Right ventricle myocardium superior (tissue), 1 donor: Measurements from ENCODE around the gene PI3. TPM values are rescaled to one million over a fixed set of nuclear protein-coding genes. Genes with fewer than 3 reads are reported as not detected.

Experiments used
- total RNA-seq: library from RNA; stranded (reverse); fragmentation: NEBNext Ultra II Directional; extraction: Animal tissue kit (Norgen Biotek cat#: 25700); gene quantifications from one replicate; pipeline ENCODE4 v1.2.1, GENCODE V29; 2021
- donor health status: DM: no; HTN: yes; CAD: no; lungs with severe emphysema.

PI3 gene
- total RNA-seq, 1 donor from 2014 or later, result not detected

Other genes with a start within 250 kb of the PI3 start
- 9.3 TPM for gene TOMM34, start 214.5 kb upstream of the PI3 start, total RNA-seq
- 8.9 TPM for gene STK4, start 208.4 kb upstream of the PI3 start, total RNA-seq
- gene KCNS1, start 73.8 kb upstream of the PI3 start, total RNA-seq, result not detected
- gene WFDC5, start 59.7 kb upstream of the PI3 start, total RNA-seq, result not detected
- not detected for gene WFDC12, start 50.4 kb upstream of the PI3 start, total RNA-seq
- not detected for gene SEMG1, start 32.1 kb downstream of the PI3 start, total RNA-seq
- not detected for gene SEMG2, start 46.5 kb downstream of the PI3 start, total RNA-seq
- gene SLPI, start 79.7 kb downstream of the PI3 start, total RNA-seq, result 1.2 TPM
- gene RBPJL, start 131.9 kb downstream of the PI3 start, total RNA-seq, result not detected
- not detected for gene MATN4, start 133.4 kb downstream of the PI3 start, total RNA-seq
- gene SDC4, start 173.5 kb downstream of the PI3 start, total RNA-seq, result 80.7 TPM
- gene SYS1, start 188.3 kb downstream of the PI3 start, total RNA-seq, result 25.3 TPM
- 1.2 TPM for gene TP53TG5, start 203.4 kb downstream of the PI3 start, total RNA-seq
- 350 TPM for gene DBNDD2, start 233.4 kb downstream of the PI3 start, total RNA-seq
- 113 TPM for gene PIGT, start 241.2 kb downstream of the PI3 start, total RNA-seq